Tibial nerve (tissue), 4 donors: ENCODE results near the gene SLC6A9.

Source experiments
- EP300 ChIP-seq, 2 donors: sonication (generic); formaldehyde crosslinking; IDR thresholded peaks; one replicate each; pipeline ENCODE4 v1.6.1; 2017; ENCODE audit warnings: antibody characterized with exemption in 2 of 2, mild to moderate bottlenecking in 1 of 2
- POLR2A ChIP-seq, 2 donors: fragments of 450-650 bp; IDR thresholded peaks; one replicate each; pipeline ENCODE4 v1.6.1; 2017; ENCODE audit warnings: antibody characterized with exemption in 2 of 2, mild to moderate bottlenecking in 2 of 2, moderate library complexity in 2 of 2
- TF ChIP-seq, protein P1 (sequence below), 5 experiments: fragments of 200-600 bp in 3 of 5; fragments of 450-650 bp in 2 of 5; sonication (generic) in 3 of 5; IDR thresholded peaks; one replicate each; pipeline ENCODE4 v1.5.1; 2016 to 2019; ENCODE audit warnings: antibody characterized with exemption in 5 of 5, mild to moderate bottlenecking in 3 of 5, moderate library complexity in 2 of 5

DNA sequence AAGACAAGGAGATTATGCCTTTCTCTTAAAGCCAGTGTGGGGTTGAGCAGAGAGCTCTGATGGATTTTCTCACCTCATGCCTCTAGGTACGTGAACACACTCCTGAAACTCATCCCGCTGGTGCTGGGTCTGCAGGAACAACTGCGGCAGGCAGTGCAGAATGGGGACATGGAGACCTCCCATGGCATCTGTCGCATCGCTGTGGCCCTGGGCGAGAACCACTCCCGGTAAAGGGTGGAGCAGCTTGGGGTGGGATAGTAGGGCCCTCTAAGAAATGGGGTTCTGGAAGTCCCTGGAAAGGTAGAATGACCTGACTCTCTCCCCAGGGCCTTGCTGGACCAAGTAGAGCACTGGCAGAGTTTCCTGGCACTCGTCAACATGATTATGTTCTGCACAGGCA lies 75.0 kb downstream of the SLC6A9 start:
- TF ChIP-seq, protein P1, sequence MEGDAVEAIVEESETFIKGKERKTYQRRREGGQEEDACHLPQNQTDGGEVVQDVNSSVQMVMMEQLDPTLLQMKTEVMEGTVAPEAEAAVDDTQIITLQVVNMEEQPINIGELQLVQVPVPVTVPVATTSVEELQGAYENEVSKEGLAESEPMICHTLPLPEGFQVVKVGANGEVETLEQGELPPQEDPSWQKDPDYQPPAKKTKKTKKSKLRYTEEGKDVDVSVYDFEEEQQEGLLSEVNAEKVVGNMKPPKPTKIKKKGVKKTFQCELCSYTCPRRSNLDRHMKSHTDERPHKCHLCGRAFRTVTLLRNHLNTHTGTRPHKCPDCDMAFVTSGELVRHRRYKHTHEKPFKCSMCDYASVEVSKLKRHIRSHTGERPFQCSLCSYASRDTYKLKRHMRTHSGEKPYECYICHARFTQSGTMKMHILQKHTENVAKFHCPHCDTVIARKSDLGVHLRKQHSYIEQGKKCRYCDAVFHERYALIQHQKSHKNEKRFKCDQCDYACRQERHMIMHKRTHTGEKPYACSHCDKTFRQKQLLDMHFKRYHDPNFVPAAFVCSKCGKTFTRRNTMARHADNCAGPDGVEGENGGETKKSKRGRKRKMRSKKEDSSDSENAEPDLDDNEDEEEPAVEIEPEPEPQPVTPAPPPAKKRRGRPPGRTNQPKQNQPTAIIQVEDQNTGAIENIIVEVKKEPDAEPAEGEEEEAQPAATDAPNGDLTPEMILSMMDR (IDR thresholded peaks at IDR 0.05) = no peak
- no peak for TF ChIP-seq POLR2A (IDR thresholded peaks at IDR 0.05)
- no peak for TF ChIP-seq EP300 (IDR thresholded peaks at IDR 0.05)
